T-helper 2 cell treated with Interferon-gamma antibody and Interleukin-4, amounts not matched to agents 5 μg/mL and 100 μg/mL, for 36 hours (primary cell): ENCODE results near the gene ATP5F1B.

Source experiments
- DNase-seq: peaks from one replicate; pipeline ENCODE4 v3.0.0; 2021; ENCODE audit warnings: low spot score
- H3K27ac Mint-ChIP-seq: one replicate; pipeline ENCODE4 v1.8.0; 2021; ENCODE audit warnings: mild to moderate bottlenecking, mixed read lengths
- H3K27me3 Mint-ChIP-seq: one replicate; pipeline ENCODE4 v1.8.0; 2021; ENCODE audit warnings: low read depth, mixed read lengths
- H3K36me3 Mint-ChIP-seq: one replicate; pipeline ENCODE4 v1.8.0; 2021; ENCODE audit warnings: low read depth, mixed read lengths
- H3K4me1 Mint-ChIP-seq: one replicate; pipeline ENCODE4 v1.8.0; 2021; ENCODE audit warnings: low read depth, mixed read lengths
- H3K4me3 Mint-ChIP-seq: one replicate; pipeline ENCODE4 v1.8.0; 2022; ENCODE audit warnings: mild to moderate bottlenecking, moderate library complexity, mixed read lengths
- H3K9me3 Mint-ChIP-seq: one replicate; pipeline ENCODE4 v1.8.0; 2021; ENCODE audit warnings: mixed read lengths

The ATP5F1B gene

GRCh38 chr12:56645717-56646446 is at the start of gene ATP5F1B:
Gene ATP5F1B (minus strand): TSS chr12:56645984. CDS start chr12:56645963, 21 bp downstream.
- no peaks in the 10 kb centered on the region for H3K27me3 Mint-ChIP-seq
- peak within 1 kb of the TSS; percentile 94 for H3K27ac Mint-ChIP-seq
- peak; percentile 94 for DNase-seq
- H3K36me3 Mint-ChIP-seq: peaks cover 33% of the 10 kb centered on the region
- H3K4me3 Mint-ChIP-seq: peak within 1 kb of the TSS; percentile 81
- H3K4me1 Mint-ChIP-seq: peaks cover 28% of the 10 kb centered on the region
- no peaks in the 10 kb centered on the region for H3K9me3 Mint-ChIP-seq

GRCh38 chr12:56694161-56694560 is 48.4 kb upstream of the ATP5F1B start:
- no peak overlapping the region for H3K4me3 Mint-ChIP-seq
- DNase-seq: no peak
- H3K27ac Mint-ChIP-seq: no peak overlapping the region
- H3K4me1 Mint-ChIP-seq: peaks cover 2% of the 10 kb centered on the region
- no peaks in the 10 kb centered on the region for H3K27me3 Mint-ChIP-seq
- H3K9me3 Mint-ChIP-seq: no peaks in the 10 kb centered on the region
- no peaks in the 10 kb centered on the region for H3K36me3 Mint-ChIP-seq

- peaks cover 21% of the 10 kb centered on the region for H3K4me1 Mint-ChIP-seq
- DNase-seq: no peak
- H3K4me3 Mint-ChIP-seq: peak overlapping the region; percentile 100
- H3K36me3 Mint-ChIP-seq: peaks cover 32% of the 10 kb centered on the region
- H3K27me3 Mint-ChIP-seq: no peaks in the 10 kb centered on the region
- H3K27ac Mint-ChIP-seq: peak overlapping the region; percentile 100
- no peaks in the 10 kb centered on the region for H3K9me3 Mint-ChIP-seq
Measured at GRCh38 chr12:56688846-56689109, 43.0 kb upstream of the ATP5F1B start.

- H3K4me1 Mint-ChIP-seq: peaks cover 21% of the 10 kb centered on the region
- no peaks in the 10 kb centered on the region for H3K27me3 Mint-ChIP-seq
- peaks cover 32% of the 10 kb centered on the region for H3K36me3 Mint-ChIP-seq
- H3K9me3 Mint-ChIP-seq: no peaks in the 10 kb centered on the region
- peak; percentile 99 for DNase-seq
- H3K4me3 Mint-ChIP-seq: peak within 1 kb of the TSS; percentile 100
- peak within 1 kb of the TSS; percentile 100 for H3K27ac Mint-ChIP-seq
Measured at GRCh38 chr12:56688129-56688845, 42.5 kb upstream of the ATP5F1B start, which contains the start of gene PTGES3. Gene PTGES3 (minus strand): TSS chr12:56688284. CDS start chr12:56687999, 285 bp downstream.

- Mint-ChIP-seq H3K27ac (peak overlapping the region; percentile 100), H3K4me3 (peak overlapping the region; percentile 100), H3K9me3 (no peaks in the 10 kb centered on the region), H3K27me3 (no peaks in the 10 kb centered on the region), H3K4me1 (peaks cover 21% of the 10 kb centered on the region), H3K36me3 (peaks cover 40% of the 10 kb centered on the region)
- DNase-seq: peak; percentile 50
Measured at GRCh38 chr12:56687223-56688128, 41.7 kb upstream of the ATP5F1B start.

GRCh38 chr12:56684745-56685359 is 39.1 kb upstream of the ATP5F1B start:
- peaks cover 54% of the 10 kb centered on the region for H3K36me3 Mint-ChIP-seq
- DNase-seq: no peak
- H3K27ac Mint-ChIP-seq: peak overlapping the region; percentile 96
- H3K4me1 Mint-ChIP-seq: peaks cover 28% of the 10 kb centered on the region
- no peaks in the 10 kb centered on the region for H3K9me3 Mint-ChIP-seq
- H3K27me3 Mint-ChIP-seq: no peaks in the 10 kb centered on the region
- peak overlapping the region; percentile 100 for H3K4me3 Mint-ChIP-seq

GRCh38 chr12:56682323-56682722 is 36.5 kb upstream of the ATP5F1B start:
- peaks cover 37% of the 10 kb centered on the region for H3K4me1 Mint-ChIP-seq
- no peaks in the 10 kb centered on the region for H3K9me3 Mint-ChIP-seq
- DNase-seq: no peak
- H3K27me3 Mint-ChIP-seq: no peaks in the 10 kb centered on the region
- peak overlapping the region; percentile 52 for H3K27ac Mint-ChIP-seq
- peak overlapping the region; percentile 57 for H3K4me3 Mint-ChIP-seq
- peaks cover 70% of the 10 kb centered on the region for H3K36me3 Mint-ChIP-seq

- Mint-ChIP-seq H3K27ac (peak overlapping the region; percentile 1), H3K4me1 (peaks cover 38% of the 10 kb centered on the region), H3K4me3 (no peak overlapping the region), H3K36me3 (peaks cover 62% of the 10 kb centered on the region), H3K9me3 (no peaks in the 10 kb centered on the region), H3K27me3 (no peaks in the 10 kb centered on the region)
- DNase-seq: no peak
Measured at GRCh38 chr12:56679883-56680575, 34.2 kb upstream of the ATP5F1B start.

GRCh38 chr12:56678852-56679251 is 33.1 kb upstream of the ATP5F1B start:
- H3K4me1 Mint-ChIP-seq: peaks cover 26% of the 10 kb centered on the region
- H3K27me3 Mint-ChIP-seq: no peaks in the 10 kb centered on the region
- peaks cover 54% of the 10 kb centered on the region for H3K36me3 Mint-ChIP-seq
- no peak overlapping the region for H3K4me3 Mint-ChIP-seq
- peak overlapping the region; percentile 41 for H3K27ac Mint-ChIP-seq
- no peaks in the 10 kb centered on the region for H3K9me3 Mint-ChIP-seq
- no peak for DNase-seq

- DNase-seq: no peak
- no peaks in the 10 kb centered on the region for H3K27me3 Mint-ChIP-seq
- peaks cover 55% of the 10 kb centered on the region for H3K36me3 Mint-ChIP-seq
- no peak overlapping the region for H3K27ac Mint-ChIP-seq
- peaks cover 28% of the 10 kb centered on the region for H3K4me1 Mint-ChIP-seq
- H3K9me3 Mint-ChIP-seq: no peaks in the 10 kb centered on the region
- no peak overlapping the region for H3K4me3 Mint-ChIP-seq
Measured at GRCh38 chr12:56677680-56678079, 31.9 kb upstream of the ATP5F1B start.

GRCh38 chr12:56676851-56677580 is 31.2 kb upstream of the ATP5F1B start:
- Mint-ChIP-seq H3K27ac (no peak overlapping the region), H3K4me3 (no peak overlapping the region), H3K36me3 (peaks cover 55% of the 10 kb centered on the region), H3K27me3 (no peaks in the 10 kb centered on the region), H3K9me3 (no peaks in the 10 kb centered on the region), H3K4me1 (peaks cover 29% of the 10 kb centered on the region)
- DNase-seq: no peak

- H3K4me3 Mint-ChIP-seq: no peak overlapping the region
- H3K4me1 Mint-ChIP-seq: peaks cover 21% of the 10 kb centered on the region
- no peaks in the 10 kb centered on the region for H3K27me3 Mint-ChIP-seq
- H3K9me3 Mint-ChIP-seq: no peaks in the 10 kb centered on the region
- peaks cover 57% of the 10 kb centered on the region for H3K36me3 Mint-ChIP-seq
- no peak for DNase-seq
- no peak overlapping the region for H3K27ac Mint-ChIP-seq
Measured at GRCh38 chr12:56671608-56672007, 25.8 kb upstream of the ATP5F1B start.
